DMS 273 (cell line): ENCODE data around the gene CLSTN2.

Source experiments
- DNase-seq: peaks from one replicate; lab custom pipeline; 2025; ENCODE audit not compliant: unreplicated experiment; lab: John Stamatoyannopoulos, UW

The CLSTN2 gene

DNA sequence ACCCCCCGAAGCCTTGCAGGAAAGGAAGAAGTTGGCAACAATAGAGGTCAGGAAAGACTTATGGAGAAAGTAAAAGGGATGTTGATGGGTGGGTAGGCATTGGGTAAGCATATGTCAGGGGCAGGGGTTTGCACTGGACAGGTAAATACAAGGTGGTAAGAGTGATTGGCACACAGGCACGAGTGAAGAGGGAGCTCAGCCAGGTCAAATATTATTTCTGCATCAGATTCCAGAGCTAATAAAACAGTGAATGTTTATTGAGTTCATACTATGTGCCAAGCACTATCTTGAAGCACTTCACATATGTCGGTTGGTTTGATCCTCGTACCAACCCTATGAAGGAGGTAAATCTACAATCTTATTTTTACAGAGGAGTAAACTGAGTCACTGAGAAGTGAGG lies 6.6 kb downstream of the CLSTN2 start:
- DNase-seq = no peak

- DNase-seq = peak; percentile 24
These were observed 9.4 kb downstream of the CLSTN2 start for GRCh38 chr3:139944256-139944910.

GRCh38 chr3:139945386-139945785 lies 10.4 kb downstream of the CLSTN2 start:
- DNase-seq = no peak

GRCh38 chr3:139945942-139946341 lies 11.0 kb downstream of the CLSTN2 start:
- DNase-seq = peak; percentile 17

DNA sequence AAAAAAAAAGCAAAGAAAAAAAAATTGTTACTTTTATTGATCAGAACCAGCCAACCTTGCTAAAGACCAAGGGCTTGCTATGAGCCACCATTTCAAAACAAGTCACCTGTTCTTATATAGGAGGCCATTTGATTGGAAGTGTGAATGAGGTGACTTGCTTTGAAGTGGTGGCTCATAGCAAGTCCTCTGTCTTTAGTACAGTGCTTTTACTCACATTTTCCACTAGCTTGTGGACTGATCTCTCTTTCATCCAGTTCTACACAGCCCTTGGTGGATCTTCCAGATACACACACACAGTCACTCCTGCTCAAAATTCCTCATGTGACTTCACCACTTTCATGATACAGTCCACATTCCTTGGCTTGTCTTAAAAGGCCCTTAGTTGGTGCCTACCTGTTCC lies 13.5 kb downstream of the CLSTN2 start:
- DNase-seq = no peak

GRCh38 chr3:139948898-139949297 lies 13.9 kb downstream of the CLSTN2 start:
- DNase-seq = no peak

DNA sequence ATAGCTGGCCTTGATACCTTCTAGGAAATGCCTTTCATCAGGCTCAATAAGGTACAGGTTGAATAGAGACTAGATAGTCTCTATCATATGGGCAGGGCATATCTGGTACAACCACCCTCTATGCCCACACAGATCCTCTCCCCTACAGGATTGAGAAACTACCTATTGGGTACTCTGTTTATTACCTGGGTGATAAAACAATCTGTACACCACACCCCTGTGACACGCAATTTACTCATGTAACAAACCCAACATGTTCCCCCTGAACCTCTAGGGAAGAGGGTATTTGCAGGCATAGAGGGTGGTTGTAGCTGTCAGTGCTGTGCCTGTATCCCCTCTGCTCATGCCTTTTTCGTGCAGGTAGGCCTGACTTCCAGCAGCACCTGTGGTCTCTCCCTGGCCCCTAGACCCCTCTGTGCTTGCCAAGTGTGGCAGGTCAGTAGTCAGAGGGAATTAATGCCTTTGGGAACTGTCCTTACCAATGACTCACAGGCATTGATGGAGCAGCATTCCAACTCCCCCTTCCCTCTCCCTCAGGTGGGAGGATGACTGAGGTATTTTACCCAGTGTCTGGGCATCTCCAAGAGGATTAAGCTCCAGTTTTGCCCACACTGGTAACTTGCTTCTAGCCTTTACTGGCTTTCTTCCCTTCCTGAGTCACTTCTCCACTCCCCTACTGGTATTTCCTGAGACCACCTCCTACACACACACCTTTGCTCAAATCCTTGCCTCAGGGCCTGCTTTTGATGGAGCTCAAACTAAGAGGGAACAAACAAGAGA lies 18.3 kb downstream of the CLSTN2 start:
- DNase-seq = no peak

DNA sequence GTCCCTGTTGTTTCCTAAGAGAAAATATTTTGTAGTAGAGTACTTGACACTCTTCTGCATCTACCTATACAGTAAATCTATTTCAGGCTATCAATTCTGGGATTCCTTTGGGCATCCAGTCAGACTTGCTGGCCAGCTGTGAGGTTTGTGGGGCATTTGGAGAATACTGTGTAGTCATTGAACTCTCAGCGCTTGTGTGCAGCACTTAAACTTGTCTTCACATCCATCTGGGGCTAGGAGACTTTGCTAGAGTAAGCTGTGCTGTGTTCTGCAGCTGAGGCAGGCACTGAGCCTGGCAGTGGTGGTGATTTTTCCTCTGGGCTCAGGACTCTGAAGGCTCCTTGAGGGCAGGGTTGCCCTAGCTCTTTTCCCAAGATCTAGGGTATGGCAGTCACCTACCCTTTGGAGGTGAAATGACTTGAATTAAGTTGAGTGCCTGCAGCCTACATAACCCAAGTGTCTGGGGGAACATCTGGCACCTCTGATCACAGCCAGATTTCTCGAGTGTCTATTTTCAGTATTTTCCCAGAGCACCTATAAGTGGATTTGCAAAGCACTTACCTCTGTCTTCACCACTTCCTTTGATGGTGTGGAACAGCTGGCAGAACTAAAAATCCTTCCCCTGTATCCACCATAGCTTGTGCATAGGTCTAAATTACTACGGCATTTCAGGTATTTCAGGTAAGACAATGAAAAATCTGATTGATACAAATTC lies 19.3 kb downstream of the CLSTN2 start:
- DNase-seq = peak; percentile 15

- DNase-seq = no peak
These were observed 22.9 kb downstream of the CLSTN2 start for GRCh38 chr3:139957844-139958243.

GRCh38 chr3:139969386-139969785 lies 34.4 kb downstream of the CLSTN2 start:
- no peak for DNase-seq

DNA sequence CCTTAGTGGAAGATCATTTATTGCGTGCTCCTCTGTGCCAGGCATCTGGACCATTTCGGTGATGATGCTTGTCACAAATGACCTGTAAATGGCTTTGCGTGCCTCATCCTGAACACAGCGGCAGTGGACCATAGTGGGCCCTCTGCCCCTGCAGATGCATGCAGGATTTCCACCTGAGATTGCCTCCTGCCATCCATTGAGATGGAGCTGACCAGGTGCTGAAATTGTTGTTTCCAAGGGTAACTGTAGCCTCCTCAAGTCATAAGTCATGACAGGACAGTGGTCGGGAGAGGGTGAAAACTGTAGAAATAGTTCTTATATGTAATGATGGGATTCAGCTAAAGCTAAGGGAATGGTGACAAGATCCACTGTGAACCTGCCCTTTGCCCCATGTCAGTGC lies 35.5 kb downstream of the CLSTN2 start:
- DNase-seq = no peak

DNA sequence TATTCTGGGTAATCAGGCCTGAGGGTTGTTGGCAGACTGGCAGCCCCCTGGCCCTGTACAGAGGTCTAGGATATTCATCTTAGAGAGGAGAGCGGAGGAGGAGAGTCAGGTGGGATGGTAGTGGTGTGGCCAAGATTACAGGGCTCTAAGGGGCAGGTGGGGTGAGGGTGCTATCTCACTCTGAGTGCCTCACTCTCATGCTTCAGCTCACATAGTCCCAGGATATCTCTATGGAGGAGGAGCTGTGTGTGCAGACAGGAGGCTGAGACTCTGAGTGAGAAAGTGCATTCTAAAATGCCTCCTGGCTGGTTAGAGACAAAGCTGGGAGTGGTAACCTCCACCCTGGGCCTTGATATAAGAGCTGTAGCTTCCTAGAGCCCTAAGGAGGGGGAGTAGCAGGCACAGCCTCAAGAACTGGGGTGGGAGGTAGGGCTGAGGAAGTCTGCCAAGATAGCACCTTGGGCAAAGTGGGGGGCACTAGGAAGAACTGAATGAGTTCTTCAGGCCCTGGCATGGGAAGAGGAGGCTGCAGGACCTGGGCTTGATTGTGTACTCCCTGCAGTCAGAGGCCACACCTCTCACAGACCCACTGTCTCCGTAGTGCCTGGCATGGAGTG lies 39.9 kb downstream of the CLSTN2 start:
- DNase-seq = no peak

- peak; percentile 65 for DNase-seq
These were observed 40.8 kb downstream of the CLSTN2 start for GRCh38 chr3:139975594-139976365.

- no peak for DNase-seq
These were observed 44.0 kb downstream of the CLSTN2 start for GRCh38 chr3:139978966-139979365.

- no peak for DNase-seq
These were observed 45.0 kb downstream of the CLSTN2 start for GRCh38 chr3:139979991-139980390.

DNA sequence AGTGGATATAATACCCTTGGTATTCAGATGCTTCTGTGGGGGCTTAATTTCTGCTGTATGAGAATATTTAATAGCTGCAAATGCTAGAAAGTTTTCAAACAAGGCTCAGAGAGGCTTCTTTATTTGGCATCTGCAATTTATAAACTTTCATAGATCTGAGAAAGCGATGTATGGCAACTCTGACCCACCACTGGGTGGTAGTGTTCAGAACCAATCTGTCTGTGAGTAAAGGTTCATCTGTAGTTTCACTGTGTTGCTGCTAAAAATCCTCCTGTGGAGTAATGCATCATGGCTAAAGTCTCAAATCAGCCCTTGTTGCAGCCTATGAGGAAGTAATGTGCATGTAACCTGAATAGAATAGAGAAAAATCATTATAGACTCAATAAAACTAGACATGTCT lies 47.4 kb downstream of the CLSTN2 start:
- peak; percentile 59 for DNase-seq

DNA sequence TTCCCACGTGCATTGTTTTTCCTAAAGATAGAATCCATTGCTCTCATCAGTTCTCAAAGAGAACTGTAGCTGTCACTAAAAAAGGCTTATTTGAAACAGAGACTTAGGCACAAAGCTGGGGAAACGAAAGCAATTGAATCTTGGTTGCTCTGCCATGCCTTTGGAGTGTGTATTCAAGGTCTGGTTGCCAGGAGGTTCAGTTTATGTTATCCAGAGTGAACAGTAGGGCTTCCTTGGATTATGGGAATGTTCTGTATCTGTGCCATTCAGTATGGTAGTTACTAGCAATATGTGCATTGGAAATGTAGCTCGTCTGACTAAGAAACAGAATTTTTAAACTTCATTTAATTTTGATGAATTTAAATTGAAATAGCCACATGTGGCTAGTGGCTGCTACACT lies 50.6 kb downstream of the CLSTN2 start:
- no peak for DNase-seq

DNA sequence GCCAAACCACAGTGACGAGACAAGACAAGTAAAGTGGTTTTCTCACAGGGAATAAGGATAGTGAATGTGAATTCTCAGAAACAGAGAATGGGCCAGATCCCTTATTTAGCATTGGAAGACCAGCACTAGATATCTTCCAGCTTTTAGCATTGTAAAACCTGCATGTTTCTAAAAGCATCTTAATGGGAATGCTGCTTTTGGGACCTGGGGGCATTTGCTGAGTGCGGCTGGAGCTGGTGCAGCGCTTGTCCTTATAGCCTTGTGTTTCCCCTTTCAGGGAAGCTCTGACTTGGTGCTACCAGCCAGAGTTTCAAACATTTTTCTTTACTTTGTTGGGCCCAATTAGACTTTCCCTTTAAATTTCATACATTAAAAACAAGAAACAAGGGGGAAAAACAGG lies 52.9 kb downstream of the CLSTN2 start:
- DNase-seq = no peak

DNA sequence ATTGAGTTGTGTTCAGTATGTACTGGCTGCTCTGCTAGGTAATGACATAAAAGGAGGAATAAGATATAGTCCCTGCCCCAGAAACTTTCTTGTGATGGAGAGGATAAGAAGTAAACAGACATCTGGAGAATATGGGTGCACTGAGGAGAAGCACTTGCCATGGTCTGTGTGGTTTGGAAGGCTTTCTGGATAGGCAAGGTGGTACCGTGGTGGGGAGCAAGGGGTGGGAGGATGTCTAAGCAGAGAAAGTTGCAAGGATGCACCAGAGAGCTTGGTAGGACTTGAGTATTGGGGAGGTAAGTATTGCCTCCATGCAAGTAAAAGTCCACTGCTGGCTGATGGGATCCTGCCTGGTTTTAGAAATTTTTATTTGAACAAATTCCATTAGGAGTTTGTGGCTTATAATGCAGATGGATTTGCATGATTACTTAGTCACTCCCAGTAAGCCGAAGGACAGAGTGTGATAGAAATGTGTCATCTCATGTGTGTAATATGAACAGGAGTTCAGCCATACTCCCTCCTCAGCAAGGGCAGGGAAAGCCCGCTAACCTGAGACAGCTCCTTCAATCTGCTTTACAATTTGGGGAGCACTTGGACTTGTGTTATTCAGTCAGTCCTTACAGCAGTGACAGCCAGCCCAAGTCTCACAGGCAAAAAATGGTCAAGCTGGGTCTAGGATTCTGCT lies 53.6 kb downstream of the CLSTN2 start:
- no peak for DNase-seq

GRCh38 chr3:139994891-139995290 lies 59.9 kb downstream of the CLSTN2 start:
- no peak for DNase-seq
